ENCODE measurements around the gene RPL13A.

DNA sequence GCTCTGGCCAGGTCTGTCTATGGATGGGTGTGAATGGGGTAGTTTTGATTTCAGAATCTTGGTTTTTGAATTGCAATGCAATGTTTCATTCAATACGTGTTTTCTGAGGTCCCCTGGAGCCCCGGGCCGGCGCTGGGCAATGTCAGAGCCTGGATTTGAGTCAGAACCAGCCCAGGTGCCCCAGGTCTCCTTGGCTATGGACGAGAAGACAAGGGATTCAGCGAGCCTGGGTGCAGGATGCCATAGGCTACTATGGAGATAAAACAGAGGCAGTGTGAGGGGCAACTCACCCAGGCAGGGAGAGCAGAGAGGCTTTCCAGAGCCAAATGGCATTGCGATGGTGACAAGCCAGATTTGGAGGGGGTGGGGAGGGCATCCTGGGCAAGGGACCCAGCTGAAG is 1.2 kb upstream of the RPL13A start:
- TF ChIP-seq, protein P1, sequence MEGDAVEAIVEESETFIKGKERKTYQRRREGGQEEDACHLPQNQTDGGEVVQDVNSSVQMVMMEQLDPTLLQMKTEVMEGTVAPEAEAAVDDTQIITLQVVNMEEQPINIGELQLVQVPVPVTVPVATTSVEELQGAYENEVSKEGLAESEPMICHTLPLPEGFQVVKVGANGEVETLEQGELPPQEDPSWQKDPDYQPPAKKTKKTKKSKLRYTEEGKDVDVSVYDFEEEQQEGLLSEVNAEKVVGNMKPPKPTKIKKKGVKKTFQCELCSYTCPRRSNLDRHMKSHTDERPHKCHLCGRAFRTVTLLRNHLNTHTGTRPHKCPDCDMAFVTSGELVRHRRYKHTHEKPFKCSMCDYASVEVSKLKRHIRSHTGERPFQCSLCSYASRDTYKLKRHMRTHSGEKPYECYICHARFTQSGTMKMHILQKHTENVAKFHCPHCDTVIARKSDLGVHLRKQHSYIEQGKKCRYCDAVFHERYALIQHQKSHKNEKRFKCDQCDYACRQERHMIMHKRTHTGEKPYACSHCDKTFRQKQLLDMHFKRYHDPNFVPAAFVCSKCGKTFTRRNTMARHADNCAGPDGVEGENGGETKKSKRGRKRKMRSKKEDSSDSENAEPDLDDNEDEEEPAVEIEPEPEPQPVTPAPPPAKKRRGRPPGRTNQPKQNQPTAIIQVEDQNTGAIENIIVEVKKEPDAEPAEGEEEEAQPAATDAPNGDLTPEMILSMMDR (IDR thresholded peaks at IDR 0.05) = no peak
- TF ChIP-seq POLR2A (IDR thresholded peaks at IDR 0.05) = no peak

Measured in lower leg skin (tissue), 3 donors.